ENCODE measurements around the gene PPP1R15B.
A peak's percentile ranks its signal among the peaks of the same experiment; 100 is the strongest.

Gene PPP1R15B

GRCh38 chr1:204363335-204364114, 48.1 kb downstream of the PPP1R15B start:
- peak; percentile 80 for DNase-seq

GRCh38 chr1:204362984-204363334, 48.7 kb downstream of the PPP1R15B start:
- DNase-seq, result no peak

- DNase-seq, result no peak
Observed at GRCh38 chr1:204361781-204362180, 49.8 kb downstream of the PPP1R15B start.

- DNase-seq, result no peak
Observed at GRCh38 chr1:204361341-204361771, 50.3 kb downstream of the PPP1R15B start.

GRCh38 chr1:204360314-204360713, 51.3 kb downstream of the PPP1R15B start:
- no peak for DNase-seq

- DNase-seq, result no peak
Observed at GRCh38 chr1:204359474-204360255, 52.0 kb downstream of the PPP1R15B start, which contains the start of gene PLEKHA6. PLEKHA6 (minus strand) TSS chr1:204359929; CDS start chr1:204273727, 86,202 bp downstream.

GRCh38 chr1:204359131-204359473, 52.5 kb downstream of the PPP1R15B start:
- no peak for DNase-seq

GRCh38 chr1:204358605-204359004, 53.0 kb downstream of the PPP1R15B start:
- DNase-seq, result no peak

- no peak for DNase-seq
Observed at GRCh38 chr1:204357551-204358490, 53.8 kb downstream of the PPP1R15B start.

- no peak for DNase-seq
Observed at GRCh38 chr1:204356997-204357396, 54.6 kb downstream of the PPP1R15B start.

- DNase-seq, result no peak
Observed at GRCh38 chr1:204355913-204356312, 55.7 kb downstream of the PPP1R15B start.

- no peak for DNase-seq
Observed at GRCh38 chr1:204354579-204354978, 57.0 kb downstream of the PPP1R15B start.

All from KG1 (cell line).